Heart right ventricle (tissue), 16 donors: ENCODE measurements around the gene HNRNPLL. TPM values are rescaled to one million over a fixed set of nuclear protein-coding genes. Genes with fewer than 3 reads are reported as not detected.

Experiments
- ATAC-seq, 8 donors: fragments of 200-7000 bp; cut with Tn5 transposase; one replicate each; pipeline ENCODE4 v1.9.1; 2020; ENCODE audit warnings: mild to moderate bottlenecking in 8 of 8, moderate library complexity in 8 of 8, moderate number of reproducible peaks in 1 of 8
- DNase-seq, 2 donors: peaks; one replicate each; pipeline ENCODE4 v3.0.0-alpha.2; 2020
- H3K27ac ChIP-seq, 10 donors: fragments of 200-600 bp; sonication (generic) in 2 of 10; one replicate each; pipeline versions ENCODE4 v1.5.0 to v1.8.0; 2020 to 2022; ENCODE audit warnings: mild to moderate bottlenecking in 3 of 10
- H3K27me3 ChIP-seq, 7 donors: fragments of 200-600 bp; one replicate each; pipeline ENCODE4 v1.8.0; 2021 to 2022; ENCODE audit warnings: mild to moderate bottlenecking in 2 of 7
- H3K36me3 ChIP-seq, 9 donors: fragments of 200-600 bp; sonication (generic) in 1 of 9; one replicate each; pipeline versions ENCODE4 v1.5.0 to v1.8.0; 2020 to 2022; ENCODE audit warnings: mild to moderate bottlenecking in 2 of 9
- H3K4me1 ChIP-seq, 9 donors: fragments of 200-600 bp; sonication (generic) in 1 of 9; one replicate each; pipeline versions ENCODE4 v1.5.0 to v1.8.0; 2020 to 2022; ENCODE audit warnings: mild to moderate bottlenecking in 4 of 9
- H3K4me3 ChIP-seq, 10 donors: fragments of 200-600 bp; sonication (generic) in 2 of 10; one replicate each; pipeline versions ENCODE4 v1.5.0 to v1.8.0; 2020 to 2022; ENCODE audit warnings: mild to moderate bottlenecking in 7 of 10, moderate library complexity in 2 of 10
- H3K9me3 ChIP-seq, 11 donors: fragments of 200-600 bp in 10 of 11; sonication (generic) in 2 of 11; one replicate each; pipeline versions ENCODE4 v1.5.0 to v1.8.0; 2013 to 2022; ENCODE audit warnings: mild to moderate bottlenecking in 2 of 11, control low read depth in 1 of 11, moderate library complexity in 1 of 11
- WGBS, 2 donors: extraction: QIAGEN DNeasy Blood & Tissue Kit; methylation state at CpG; one replicate each; pipeline ENCODE4 v1.1.7; 2013; ENCODE audit warnings: inconsistent platforms in 1 of 2; 5-methylcytosine and 5-hydroxymethylcytosine counted together
- intact Hi-C, 10 donors: fragments of 100-400 bp; cut with DNase I; formaldehyde crosslinking; loops; one replicate each; pipeline versions ENCODE4 v1.11.1 to v1.14.2; 2022
- polyA plus RNA-seq, 2 donors: library from polyadenylated mRNA; stranded (reverse); fragments of 200-250 nt; gene quantifications; one replicate each; pipeline ENCODE4 v1.2.3, GENCODE V29; 2013
- total RNA-seq, 10 donors: library from RNA; stranded (reverse); fragmentation: NEBNext Ultra II Directional in 3 of 10; extraction: Animal tissue kit (Norgen Biotek cat#: 25700) in 3 of 10; gene quantifications; one replicate each; pipeline versions ENCODE4 v1.2.1 to v1.2.4, GENCODE V29; 2021 to 2023
- TF ChIP-seq, protein P1 (sequence below), 9 donors: fragments of 200-600 bp; sonication (generic) in 2 of 9; IDR thresholded peaks; one replicate each; pipeline versions ENCODE4 v1.5.0 to v1.8.0; 2021 to 2022; ENCODE audit warnings: antibody characterized with exemption in 9 of 9, mild to moderate bottlenecking in 5 of 9, moderate library complexity in 1 of 9
- donor health status: Arrhythmogenic right ventricular cardiomyopathy.
- donor health status: ischemic (EF 13 %, LVEDD 7.1; RV severe dilation, severe dysfunction).
- donor health status: healthy with polysubstance abuse.
- donor health status: DM: no; HTN: yes; CAD: no.
- donor health status: DM: no; HTN: no; CAD: no.
- donor health status: ischemic (EF 25% LVEDD 6.9; RV normal size, moderate dysfunction).
- donor health status: ischemic (EF 25% LVEDD 5.7; RV mildly dilated, moderate dysfunction).
- donor health status: healthy.
- donor health status: DM: yes; HTN: yes; CAD: no.
- donor health status: Ischemic cardiomyopathy.
- donor health status: ischemic (EF 35%, LVEDD 5.7; RV mildly dilated, moderate dysfunction).
- donor health status: nonischemic (EF 11% LVEDD 7.7; RV severe dilation, severe dysfunction).
- donor health status: DM: yes; HTN: yes; CAD: no.
- donor health status: PGD.
- donor health status: ischemic (EF 29% LVEDD 5.4; RV normal size, mild dysfunction).
- donor health status: nonischemic (EF 23%, LVEDD 6.1; RV moderate dilation, normal function).

The HNRNPLL gene
- total and polyA plus RNA-seq, 12 donors: 8.9 to 32.7 (median 25.3) TPM

DNA sequence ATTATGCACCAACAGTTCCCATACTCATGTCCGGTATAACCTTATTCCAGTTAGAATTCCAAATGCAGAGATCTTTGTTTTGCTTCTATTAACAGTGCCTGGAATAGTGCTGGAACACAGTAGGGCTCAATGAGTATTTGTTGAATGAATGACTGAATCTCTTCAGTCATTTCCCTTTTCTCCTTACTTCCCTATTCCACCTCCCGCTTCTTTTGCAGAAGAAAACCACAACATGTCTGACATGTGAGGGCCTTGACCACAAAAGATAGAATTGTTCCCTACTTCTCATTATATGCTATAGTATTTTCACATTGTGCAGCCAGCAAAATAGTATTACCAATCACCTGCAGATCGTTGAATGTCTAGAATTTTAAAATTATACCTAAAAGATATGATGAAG is 19.5 kb upstream of the HNRNPLL start:
- intact Hi-C loops: no loop called here
- DNase-seq (no peak), ATAC-seq (peak in 2 of 8 donors; percentile 44 to 57)
- WGBS, 2 donors: 80 to 86% methylated on average over 3 of the region's 3 CpGs
- H3K9me3 ChIP-seq: peaks cover 0 to 3% (median 0%) of the 10 kb centered on the region in 11 donors
- H3K4me1 ChIP-seq: peaks cover 0 to 42% (median 6%) of the 10 kb centered on the region in 9 donors
- H3K36me3 ChIP-seq: no peaks in the 10 kb centered on the region
- H3K27ac ChIP-seq: no peak overlapping the region
- TF ChIP-seq, protein P1, sequence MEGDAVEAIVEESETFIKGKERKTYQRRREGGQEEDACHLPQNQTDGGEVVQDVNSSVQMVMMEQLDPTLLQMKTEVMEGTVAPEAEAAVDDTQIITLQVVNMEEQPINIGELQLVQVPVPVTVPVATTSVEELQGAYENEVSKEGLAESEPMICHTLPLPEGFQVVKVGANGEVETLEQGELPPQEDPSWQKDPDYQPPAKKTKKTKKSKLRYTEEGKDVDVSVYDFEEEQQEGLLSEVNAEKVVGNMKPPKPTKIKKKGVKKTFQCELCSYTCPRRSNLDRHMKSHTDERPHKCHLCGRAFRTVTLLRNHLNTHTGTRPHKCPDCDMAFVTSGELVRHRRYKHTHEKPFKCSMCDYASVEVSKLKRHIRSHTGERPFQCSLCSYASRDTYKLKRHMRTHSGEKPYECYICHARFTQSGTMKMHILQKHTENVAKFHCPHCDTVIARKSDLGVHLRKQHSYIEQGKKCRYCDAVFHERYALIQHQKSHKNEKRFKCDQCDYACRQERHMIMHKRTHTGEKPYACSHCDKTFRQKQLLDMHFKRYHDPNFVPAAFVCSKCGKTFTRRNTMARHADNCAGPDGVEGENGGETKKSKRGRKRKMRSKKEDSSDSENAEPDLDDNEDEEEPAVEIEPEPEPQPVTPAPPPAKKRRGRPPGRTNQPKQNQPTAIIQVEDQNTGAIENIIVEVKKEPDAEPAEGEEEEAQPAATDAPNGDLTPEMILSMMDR (IDR thresholded peaks at IDR 0.05): no peak
- H3K27me3 ChIP-seq: no peaks in the 10 kb centered on the region
- no peak overlapping the region for H3K4me3 ChIP-seq

DNA sequence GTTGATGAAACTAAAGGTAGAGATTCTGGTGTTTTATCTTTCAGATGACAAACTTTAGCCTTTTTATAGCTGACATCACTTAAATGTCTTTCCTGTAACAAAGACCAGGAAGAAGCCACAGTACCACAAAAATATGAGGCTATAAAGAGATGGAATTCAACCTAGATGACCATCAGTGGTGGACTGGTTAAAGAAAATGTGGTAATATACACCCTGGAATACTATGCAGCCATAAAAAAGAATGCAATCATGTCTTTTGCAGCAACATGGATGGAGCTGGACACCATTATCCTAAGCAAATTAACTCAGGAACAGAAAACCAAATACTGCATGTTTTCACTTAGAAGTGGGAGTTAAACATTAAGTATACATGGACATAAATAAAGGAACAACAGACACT is 18.3 kb upstream of the HNRNPLL start:
- Histone ChIP-seq H3K4me1 (peaks cover 0 to 42% (median 6%) of the 10 kb centered on the region in 9 donors), H3K4me3 (no peak overlapping the region), H3K27me3 (no peaks in the 10 kb centered on the region), H3K27ac (peak overlapping the region in 1 of 10 donors; percentile 1), H3K36me3 (no peaks in the 10 kb centered on the region), H3K9me3 (peaks cover 0 to 3% (median 0%) of the 10 kb centered on the region in 11 donors)
- TF ChIP-seq, protein P1 (IDR thresholded peaks at IDR 0.05): no peak
- ATAC-seq (no peak), DNase-seq (no peak)
- intact Hi-C loops: no loop called here

DNA sequence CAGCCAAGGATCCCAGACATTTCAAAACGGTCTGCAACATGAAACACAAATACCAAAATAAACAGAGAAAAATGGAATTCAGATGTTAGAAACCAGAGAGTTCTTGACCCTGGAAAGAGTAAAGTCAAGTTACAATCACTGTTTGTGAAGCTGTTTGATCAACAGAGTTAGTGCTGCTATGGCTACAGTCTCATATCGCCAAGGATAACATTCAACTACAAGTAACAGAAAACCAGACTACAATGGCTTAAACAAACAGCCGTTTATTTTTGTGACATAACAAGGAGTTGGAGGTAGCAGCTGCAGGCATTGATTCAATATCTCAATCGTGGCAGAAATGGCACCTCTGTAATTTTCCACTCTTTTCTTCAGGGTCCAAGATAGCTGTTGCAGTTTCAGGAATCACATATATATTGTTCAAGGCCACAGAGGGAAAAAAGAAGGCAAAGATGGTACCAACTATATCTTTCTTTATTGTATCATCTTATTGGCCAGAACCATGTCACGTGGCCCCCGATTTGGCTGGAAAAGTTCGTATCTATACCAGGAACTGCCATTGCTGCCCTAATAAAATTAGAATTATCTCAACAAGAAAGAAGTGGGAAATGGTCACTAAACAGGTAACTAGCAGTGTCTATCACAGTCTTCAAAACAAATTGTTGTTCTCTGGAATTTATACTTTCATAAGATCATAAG is 17.7 kb upstream of the HNRNPLL start:
- Histone ChIP-seq H3K9me3 (peaks cover 0 to 3% (median 0%) of the 10 kb centered on the region in 11 donors), H3K4me3 (no peak overlapping the region)
- no peak for DNase-seq

DNA sequence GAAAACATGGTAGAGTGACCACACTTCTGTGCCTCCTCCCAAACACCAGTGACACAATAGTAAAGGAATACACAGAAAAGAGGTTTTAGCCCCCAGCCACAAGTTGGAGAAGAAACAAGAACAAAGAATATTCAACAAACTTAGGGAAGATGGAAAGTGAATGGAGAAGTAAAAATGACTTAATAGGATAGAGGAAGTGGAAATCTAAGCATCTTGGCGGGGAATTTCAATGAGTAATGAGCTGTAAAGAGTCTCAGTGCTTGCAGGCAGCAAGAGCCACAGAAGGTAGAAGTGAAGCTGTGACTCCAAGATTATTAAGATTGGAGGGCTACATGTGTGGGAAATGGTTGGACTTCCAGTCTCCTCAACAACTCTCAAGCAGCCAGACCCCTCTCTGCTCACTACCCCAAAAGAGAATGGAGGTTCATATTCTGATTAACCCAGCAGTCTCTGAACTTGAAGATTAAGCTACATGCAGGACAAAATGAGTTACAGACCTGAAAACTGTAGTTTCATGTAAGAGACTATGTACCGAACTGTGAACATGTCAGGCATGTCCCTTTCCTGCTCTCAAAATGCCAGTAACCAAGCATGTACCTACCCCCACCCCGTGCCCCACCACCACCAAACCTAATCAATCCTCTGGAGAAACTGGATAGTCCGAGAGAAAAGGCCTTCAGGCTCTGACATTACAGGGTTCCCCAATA is 16.9 kb upstream of the HNRNPLL start:
- DNase-seq (no peak), ATAC-seq (peak in 7 of 8 donors; percentile 33 to 61 (median 56))
- intact Hi-C loops: no loop called here
- Histone ChIP-seq H3K27me3 (no peaks in the 10 kb centered on the region), H3K36me3 (no peaks in the 10 kb centered on the region), H3K9me3 (peaks cover 0 to 3% (median 0%) of the 10 kb centered on the region in 11 donors), H3K27ac (peak overlapping the region in 6 of 10 donors; percentile 26 to 59 (median 36)), H3K4me3 (no peak overlapping the region), H3K4me1 (peaks cover 0 to 47% (median 6%) of the 10 kb centered on the region in 9 donors)
- TF ChIP-seq, protein P1 (IDR thresholded peaks at IDR 0.05): no peak
- 60 to 65% methylated on average over 4 of the region's 4 CpGs for WGBS, 2 donors

More for the DNA sequence above, 17.7 kb upstream of the HNRNPLL start:
- Histone ChIP-seq H3K4me1 (peaks cover 0 to 42% (median 6%) of the 10 kb centered on the region in 9 donors), H3K27ac (peak overlapping the region in 5 of 10 donors; percentile 27 to 59 (median 37)), H3K27me3 (no peaks in the 10 kb centered on the region), H3K36me3 (no peaks in the 10 kb centered on the region)
- intact Hi-C loops: no loop called here
- peak in 7 of 8 donors; percentile 35 to 84 (median 73) for ATAC-seq
- TF ChIP-seq, protein P1 (IDR thresholded peaks at IDR 0.05): no peak
- 39 to 46% methylated on average over 7 of the region's 7 CpGs for WGBS, 2 donors
